Fibroblast of peridontal ligament (primary cell): ENCODE results near the gene AFF1.
"Not testable (repeated sequence)": the region's sequence is repeated elsewhere in the genome, so short reads cannot be mapped to it uniquely, and the experiment has no call there.

Experiments used
- DNase-seq: peaks from one replicate; pipeline ENCODE4 v3.0.0-alpha.2; 2010; ENCODE audit errors: extremely low read depth

Gene AFF1

DNA sequence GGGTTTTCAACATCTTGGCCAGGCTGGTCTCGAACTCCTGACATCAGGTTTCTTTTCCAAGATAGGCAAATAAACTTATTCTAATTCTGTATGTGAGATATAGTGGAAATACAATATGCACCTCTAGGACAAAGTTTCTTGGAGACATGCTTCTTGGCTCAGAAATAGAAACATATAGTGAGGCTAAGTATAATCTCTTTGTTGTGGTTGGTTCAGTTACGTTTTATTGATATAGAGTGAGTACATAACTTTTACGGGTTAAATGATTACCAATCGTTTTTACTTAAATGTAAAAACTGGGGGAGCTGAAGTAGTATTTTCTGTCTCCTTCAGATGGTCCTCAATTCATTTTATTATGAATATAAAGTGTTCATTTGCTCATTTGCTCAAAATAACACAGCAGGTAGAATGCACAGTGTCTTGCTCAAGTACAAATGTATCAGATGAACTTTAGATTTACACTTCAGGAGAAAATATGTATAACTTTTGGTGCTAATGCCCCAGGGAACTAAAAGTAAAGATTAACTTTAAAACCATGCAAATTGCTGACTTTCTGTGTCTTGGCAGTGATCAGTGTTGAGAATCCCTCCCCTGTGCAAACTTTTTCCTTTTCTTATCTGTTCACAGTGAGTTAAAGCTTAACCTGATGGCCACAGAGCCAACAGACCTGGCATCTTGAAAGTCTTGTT, 77.6 kb downstream of the AFF1 start:
- DNase-seq = no peak

DNA sequence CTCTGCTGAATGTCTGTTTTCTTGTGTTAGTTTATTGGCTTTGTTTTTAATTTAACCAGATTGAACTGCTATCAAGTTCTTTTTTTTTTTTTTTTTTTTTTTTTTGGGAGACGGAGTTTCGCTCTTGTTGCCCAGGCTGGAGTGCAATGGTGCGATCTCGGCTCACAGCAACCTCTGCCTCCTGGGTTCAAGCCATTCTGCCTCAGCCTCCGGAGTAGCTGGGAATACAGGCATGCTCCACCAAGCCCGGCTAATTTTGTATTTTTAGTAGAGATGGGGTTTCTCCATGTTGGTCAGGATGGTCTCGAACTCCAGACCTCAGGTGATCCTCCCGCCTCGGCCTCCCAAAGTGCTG, 78.1 kb downstream of the AFF1 start:
- not testable (repeated sequence) for DNase-seq

DNA sequence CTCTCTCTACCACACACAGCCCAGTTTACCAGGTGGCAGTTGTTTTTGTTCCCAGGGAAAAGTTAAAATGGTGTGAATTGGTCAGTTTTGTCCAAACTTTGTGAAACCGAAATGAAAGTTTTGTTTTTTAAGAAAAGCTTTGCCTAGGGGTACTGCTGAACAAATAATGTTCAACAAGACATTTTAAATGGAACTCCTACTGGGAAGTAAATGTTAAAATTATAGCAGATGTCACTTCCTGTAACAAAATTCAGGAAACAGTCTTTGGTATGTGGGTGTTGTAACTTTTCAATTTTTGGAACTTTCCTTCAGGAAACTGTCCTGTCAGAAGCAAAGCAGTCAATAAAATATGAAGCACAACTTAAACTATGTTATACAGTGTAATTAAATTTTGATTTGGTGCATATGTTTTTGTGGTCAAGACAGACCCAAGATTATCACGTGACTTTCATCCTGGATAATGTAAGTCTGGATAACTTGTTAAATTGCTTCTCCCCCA, 79.5 kb downstream of the AFF1 start:
- peak; percentile 80 for DNase-seq

DNA sequence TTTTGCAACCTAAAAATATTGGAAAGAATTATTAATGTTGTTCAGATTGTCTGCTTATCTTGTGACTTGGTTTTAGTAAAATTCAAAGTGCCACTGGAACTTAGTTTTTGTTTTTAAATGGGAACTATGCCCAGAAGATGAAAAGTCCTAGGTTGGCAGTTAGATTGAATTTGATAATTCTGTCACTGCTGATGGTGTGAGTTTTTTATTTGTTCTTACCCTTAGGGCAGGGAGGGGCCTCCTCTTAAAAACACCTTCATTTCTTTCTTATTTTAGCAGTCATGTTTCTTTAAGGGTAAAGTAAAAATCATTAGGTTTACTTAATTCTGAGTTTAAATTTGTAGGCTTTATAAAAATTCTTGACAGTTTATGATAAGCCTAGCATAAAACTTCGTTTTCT, 80.6 kb downstream of the AFF1 start:
- DNase-seq = no peak

DNA sequence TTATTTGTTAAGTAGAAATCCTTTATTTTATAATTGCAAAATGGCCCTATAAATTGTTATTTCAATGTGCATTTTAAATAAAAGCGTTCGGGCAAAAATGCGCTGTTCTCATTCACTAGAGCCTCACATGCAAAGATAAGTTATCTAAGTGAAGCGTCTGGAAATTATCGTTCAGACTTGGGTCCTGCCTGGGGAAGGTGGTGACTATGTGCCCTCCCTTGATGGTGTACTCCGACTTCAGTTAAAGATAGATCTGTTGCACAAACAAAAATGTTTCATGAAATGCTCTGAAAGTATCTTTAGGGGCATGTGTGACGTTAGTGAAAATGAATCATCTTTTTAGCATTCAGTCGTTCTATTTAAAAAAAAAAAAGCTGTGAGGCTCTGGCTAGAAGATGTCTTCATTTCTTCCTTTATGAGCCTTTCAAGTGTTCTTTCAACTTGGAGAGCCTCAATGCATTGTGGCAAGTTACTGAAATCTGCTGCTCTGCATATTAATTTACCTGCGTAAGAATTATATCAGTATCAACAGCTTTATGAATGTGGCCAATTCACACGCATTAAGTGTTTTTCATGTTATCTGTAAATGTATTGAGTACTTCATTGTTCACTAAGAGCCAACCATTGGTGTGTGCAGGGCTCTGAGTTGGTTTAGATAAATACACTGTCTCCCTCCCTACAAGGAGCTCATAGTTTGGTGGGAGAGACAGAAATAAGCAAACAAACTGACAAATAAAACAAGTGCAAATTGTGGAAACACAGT, 83.0 kb downstream of the AFF1 start:
- DNase-seq = peak; percentile 85

DNA sequence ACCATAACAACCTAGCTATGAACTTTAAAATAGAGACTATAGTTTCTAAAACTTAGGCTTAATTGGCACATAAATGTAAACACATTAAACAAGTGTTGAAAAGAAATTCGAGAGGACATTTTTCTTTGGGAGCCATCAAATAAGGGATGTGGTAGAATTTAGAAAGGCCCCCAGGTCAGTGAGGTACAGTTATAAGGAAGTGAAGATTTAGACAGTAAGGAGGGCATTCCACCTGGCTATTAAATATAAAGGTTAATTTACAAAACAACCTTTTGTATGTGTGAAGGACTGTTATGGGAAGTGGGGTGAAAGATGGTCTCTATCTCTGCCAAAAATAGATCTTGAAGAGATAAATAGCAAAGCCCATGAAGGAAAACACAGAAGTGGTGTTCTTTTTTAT, 83.9 kb downstream of the AFF1 start:
- no peak for DNase-seq

DNA sequence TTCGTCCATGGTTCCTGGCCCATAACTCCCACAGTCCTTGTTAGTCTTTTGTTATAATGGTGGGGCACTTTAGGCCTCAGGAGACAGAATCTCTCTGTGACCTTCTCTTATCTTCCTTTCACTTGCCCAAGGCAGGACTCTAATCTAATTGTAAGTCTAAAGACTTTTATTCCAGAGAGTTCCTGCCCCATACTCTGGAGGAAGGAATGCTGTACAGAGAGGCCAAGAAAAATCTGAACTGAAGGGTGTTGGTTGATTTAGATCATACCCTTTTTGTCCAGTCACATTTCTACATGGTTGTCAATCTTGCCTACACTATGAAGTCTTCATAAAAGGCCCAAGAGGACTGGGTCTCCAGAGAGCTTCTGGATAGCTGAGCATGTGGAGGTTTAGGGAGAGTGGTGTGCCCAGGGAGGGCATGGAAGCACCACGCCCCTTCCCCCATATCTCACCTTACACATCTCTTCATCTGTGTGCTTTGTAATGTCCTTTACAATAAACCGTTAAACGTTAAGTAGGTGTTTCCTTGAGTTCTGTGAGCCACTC, 84.5 kb downstream of the AFF1 start:
- DNase-seq = no peak

DNA sequence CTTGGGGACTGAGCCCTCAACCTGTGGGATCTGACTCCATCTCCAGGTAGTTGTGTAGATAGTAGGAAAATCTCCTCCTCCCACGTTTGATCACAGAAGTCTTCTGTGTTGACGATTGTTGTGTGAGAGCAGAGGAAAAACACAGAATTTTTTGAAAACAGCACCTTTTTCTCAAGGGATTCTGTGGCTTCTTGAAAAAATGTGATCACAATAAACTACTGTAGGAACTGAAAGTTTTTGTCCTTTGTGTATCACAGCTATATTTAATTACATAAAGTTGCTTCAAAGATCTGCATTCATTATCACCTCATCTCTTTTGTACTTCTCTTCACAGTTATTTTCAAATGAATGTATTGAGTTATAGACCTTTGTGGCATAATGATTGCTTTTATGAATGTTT, 85.1 kb downstream of the AFF1 start:
- no peak for DNase-seq

DNA sequence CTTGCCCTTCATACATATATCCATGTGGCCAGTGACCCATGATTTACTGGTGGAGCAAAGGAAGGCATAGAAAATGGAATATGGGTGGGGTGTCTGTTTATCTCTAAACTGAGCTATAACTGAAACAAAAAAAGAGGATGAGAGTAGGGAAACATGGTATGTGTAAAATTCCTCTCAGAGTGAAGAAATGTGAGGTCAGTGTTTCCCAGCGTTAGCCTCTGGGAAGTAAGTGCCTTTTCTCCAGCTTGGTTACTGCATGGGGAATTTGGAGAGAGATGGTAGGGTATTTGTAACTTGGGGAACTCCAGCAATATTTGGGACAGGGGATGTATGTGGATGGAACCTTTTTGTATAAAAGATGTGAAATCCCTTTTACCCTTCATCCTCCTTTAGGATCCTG, 89.4 kb downstream of the AFF1 start:
- DNase-seq = peak; percentile 27

DNA sequence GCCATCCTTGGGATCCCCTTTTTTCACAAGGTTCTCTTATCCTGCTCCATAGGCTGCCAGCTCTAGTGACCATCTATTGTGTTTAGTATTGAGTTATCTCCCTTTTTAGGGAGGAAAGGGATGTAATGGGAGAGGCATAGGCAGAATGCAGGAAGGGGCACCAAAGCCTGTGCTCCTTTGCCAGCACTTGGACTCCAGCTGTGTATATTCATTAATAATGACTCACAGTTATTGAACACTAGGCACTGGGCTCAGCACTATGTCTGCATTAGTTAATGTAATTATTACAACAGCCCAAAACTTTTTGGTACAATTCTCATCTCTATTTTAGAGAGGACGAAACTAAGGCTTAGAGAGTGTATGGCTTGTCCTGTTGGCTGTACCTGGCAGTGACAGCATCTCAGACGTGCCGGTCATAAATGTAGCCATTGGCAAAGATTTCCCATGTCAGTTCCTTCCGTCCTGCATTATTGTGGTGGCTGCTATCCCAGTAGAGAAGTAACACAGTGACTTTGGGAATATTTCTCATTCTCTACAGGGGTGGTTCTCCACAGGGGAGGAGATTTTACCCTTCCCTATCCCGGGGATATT, 90.3 kb downstream of the AFF1 start:
- no peak for DNase-seq

DNA sequence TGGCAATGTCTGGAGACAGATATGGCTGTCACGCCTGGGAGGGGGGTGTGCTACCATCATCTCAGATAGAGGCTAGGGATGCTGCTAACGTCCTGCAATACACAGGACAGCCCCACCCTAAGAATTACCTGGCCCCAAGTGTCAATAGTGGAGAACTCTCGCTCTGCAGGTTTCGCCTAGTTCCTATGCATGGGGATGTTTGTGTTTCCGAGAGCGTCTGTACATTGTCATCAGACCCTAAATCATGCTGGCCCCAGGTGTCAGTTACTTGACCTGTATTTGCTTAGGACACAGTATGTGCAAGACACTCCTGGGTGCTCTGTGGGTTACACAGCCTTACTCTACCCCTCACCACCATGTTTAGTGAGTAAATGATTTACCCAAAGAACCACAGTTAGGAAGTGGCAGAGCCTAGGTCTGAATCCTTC, 90.8 kb downstream of the AFF1 start:
- DNase-seq = no peak

DNA sequence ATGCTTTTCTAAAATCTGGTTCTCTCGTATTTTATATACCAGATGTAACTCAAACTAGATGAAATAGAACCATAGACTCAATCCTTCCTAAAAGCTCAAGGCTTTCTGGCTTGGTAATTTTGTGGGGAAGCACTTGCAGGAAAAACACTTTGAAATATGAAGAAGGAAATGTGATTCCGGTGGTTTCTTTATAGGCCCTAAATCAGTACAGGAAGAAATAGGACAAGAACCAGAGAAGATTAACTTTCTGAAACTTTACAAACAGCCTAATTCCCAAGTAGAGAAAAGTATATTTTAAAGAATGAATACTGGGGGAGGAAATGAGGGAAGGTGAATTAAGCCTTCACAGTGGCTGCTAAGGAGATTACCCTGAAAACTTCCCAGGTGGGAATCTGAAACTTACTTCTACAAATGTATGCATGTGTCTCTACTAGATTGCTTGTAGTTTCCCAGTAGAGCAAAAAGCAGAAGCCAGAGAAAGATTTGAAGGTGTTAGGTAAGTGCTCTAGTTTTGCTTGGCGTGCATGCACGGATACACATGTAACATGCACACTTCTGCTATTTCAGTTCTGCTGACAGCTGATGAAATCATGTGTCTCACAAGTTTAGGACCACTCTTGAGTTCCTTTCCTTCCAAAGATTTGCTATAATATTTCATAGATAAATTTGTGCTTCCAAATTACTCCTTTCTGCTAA, 92.1 kb downstream of the AFF1 start:
- DNase-seq = no peak

DNA sequence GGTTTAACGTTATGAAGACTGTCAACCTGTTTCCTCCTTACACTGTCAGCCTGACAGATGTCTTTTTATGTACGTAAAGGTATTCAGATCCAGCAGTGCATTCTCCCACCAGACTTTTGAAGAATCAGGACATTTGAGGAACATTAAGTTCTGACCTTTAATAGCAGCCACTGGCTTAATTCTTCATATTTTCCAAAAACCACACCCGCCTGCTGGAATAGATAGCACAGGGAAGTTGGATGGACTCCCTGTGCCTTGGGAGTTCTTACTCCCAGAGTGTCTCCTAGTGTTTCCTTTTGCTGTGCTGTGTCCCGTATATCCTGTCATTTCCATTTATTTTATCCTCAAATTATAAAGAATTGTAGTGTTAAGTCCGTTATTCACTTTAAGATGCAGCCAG, 94.5 kb downstream of the AFF1 start:
- no peak for DNase-seq

DNA sequence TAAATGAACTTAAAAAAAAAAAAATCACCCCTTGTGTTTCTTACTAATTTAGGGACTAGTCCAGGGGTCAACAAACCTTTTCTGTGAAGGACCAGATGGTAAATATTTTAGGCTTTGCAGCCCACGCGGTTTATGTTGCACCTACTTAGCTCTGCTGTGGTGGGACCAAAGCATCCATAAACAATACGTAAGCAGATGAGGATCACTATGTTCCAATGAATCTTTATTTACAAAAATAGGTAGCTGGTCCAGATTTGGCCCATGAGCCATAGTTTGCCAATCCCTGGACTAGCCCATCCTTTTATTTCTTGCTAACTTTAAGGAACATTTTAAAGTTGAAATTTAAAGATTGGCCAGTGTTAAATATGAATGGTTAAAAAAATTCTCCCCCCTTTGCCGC, 95.3 kb downstream of the AFF1 start:
- DNase-seq = no peak

DNA sequence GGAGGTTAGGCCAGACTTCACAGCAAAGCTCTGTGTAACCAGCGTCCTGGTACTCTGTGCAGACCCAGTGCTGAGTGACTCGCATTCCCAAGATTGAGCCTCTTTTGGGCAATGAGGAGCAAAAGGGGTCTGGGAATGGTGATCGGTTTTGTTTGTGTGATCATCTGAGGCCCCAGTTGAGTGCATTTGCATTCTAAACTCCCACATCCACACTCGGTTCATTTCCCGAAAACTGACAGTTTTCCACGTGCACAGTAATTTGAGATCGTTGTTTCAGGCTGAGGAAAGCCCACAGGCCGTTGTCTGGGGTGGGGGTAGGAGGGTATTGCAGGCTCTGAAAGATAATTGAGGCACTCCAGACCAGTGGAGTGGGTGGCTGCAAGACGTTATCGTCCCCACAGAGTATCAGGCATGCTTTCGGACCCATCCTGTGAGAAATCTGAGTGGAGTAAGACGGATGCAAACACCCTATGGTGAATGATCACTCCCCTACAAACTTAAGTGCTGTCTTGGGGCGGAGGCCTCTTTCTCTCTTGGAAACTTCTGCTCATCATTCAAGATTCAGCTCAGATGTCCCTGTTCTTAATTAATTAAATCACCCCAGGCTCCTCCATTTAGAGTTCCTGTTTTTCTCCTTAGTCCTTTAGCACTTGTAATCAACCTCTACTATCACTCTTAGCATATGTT, 96.1 kb downstream of the AFF1 start:
- peak; percentile 45 for DNase-seq

DNA sequence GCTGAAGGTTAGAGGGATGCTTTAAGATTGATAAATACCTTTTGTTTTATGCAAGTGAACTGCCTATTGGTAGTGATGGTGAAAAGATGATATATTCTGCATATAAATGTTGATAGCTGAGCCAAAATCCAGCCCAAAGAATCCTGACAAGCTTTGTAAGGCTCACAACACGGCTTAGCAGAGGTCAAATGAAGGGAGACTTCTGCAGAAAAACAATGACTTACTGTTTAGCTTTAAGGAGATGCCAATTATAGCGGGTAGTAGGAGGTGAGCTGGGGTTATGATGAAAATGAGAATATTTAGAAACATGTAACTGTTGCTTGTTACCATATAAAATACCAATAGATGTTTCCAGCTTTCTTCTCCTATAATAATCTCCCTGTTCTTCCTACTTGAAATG, 97.1 kb downstream of the AFF1 start:
- DNase-seq = peak; percentile 22

DNA sequence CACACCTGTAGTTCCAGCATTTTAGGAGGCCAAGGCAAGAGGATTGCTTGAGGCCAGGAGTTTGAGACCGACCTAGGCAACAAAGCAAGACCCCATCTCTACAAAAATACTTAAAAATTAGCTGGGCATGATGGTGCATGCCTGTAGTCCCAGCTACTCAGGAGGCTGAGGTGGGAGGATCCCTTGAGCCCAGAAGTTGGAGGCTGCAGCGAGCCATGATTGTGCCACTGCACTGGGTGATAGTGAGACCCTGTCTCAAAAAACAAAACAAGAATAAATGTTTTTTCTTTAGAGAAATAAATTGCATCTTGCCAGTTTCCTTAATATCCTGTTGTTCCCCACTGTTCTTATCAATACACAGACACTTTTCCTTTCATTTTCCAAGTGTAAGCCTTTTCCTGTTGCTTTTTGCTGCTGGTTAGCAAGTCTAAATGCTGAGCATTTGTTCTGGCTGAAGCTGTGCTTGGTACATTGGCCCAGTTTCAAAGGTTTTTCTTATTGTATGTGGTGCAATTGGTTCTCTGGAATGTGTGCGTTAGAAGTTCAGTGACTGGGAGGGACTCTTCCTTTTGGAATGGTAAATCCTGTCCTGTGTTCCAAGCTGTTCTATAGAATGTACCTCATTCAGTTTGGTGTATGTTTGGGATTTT, 98.2 kb downstream of the AFF1 start:
- peak; percentile 91 for DNase-seq

DNA sequence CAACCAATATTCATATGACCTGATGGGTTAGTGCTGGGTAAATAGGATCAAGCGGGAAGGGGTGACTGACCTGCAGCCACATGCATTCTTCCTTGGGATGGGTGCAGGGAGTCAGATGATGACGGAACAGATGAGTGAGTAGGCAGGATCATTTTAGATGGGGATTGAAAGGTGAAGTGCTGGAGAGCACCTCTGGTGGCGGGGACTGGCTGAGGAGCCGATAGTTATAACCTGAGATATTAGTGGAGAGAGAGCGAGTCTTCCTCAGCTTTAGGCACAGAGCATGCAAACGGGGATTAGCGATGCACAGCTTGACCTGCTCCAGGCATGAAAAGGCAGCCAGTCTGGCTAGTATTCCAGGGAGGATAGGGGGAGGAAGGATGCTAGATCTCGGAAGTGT, 99.1 kb downstream of the AFF1 start:
- no peak for DNase-seq

DNA sequence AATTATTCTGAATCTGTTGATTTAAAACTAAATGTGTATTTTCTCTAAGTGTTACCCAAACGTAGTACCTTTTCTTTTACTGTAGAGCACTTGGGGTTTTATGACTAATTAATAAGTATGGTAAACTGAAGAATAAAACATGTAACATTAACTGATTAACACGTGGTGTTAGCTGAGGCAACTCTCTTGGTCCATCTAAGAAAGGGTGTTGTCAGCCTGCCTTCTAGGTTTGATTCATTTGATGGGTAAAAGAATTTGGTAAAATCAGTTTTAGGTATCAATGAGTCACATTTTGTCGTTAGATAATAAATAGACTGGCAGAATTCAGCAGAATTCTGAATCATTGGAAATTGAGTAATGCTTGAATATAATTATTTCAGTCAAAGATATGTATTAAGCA, 99.7 kb downstream of the AFF1 start:
- DNase-seq = no peak

DNA sequence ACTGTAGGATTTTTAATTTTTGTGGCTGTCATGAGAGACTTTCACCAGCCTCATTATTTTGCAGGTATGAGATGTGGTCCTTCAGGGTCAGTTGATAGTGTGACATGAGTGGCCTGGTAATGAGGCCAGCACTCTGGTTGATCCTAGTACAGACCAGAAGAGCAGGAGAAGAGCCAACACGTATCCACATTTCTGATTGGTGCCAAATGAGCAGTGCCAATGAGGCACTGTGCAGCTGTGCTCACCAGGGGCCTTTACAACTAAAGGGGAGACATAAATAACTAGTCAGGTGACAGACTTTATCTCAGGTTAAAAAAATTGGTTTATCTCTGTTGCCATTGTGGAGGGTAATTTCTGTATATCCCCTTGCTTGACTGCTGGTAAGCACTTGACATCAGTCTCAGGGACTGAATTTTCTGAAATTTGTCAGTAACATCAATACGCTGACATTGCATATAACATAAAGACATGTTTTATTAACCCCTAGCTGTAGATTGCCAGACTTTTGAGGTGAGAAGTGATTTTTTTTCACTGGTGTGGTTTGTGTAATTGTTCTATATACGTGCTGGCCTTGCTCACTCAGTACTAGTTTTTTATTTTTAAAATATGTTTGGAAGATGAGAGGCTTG, 101.2 kb downstream of the AFF1 start:
- DNase-seq = no peak

DNA sequence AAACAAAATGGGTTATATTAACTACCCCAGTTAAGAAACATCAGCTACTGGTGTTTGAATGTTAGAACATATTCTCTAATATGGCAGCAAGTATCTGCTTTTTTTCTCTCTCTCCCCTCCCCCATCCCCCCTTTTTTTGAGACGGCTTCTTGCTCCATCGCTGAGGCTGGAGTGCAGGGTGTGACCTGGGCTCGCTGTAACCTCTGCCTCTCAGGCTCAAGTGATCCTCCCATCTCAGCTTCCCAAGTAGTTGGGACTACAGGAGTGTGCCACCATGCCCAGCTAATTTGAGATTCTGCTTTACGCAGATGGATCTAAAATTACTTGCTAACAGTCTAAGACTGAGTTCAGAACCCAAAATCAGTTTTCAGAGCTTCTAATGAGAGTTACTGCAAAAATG, 101.9 kb downstream of the AFF1 start:
- no peak for DNase-seq
